Karpas-422 (cell line): ENCODE data around the gene FOXF1. TPM values are rescaled to one million over a fixed set of nuclear protein-coding genes. Genes with fewer than 3 reads are reported as not detected.

ENCODE experiments used
- DNase-seq: peaks from one replicate; pipeline ENCODE4 v3.0.0-alpha.2; 2015
- H2AFZ ChIP-seq: fragments of 200-600 bp; sonication (generic); 2 replicates; pipeline ENCODE4 v1.6.1; 2014; ENCODE audit warnings: antibody characterized with exemption, low read length, mixed read lengths
- H3K27ac ChIP-seq: fragments of 200-600 bp; sonication (generic); 2 replicates; pipeline ENCODE4 v1.5.1; 2014; ENCODE audit warnings: mild to moderate bottlenecking, low read length, moderate library complexity
- H3K27me3 ChIP-seq: fragments of 200-600 bp; sonication (generic); 2 replicates; pipeline ENCODE4 v1.6.1; 2014; ENCODE audit warnings: low read length, mixed read lengths
- H3K36me3 ChIP-seq: fragments of 200-600 bp; sonication (generic); 2 replicates; pipeline ENCODE4 v1.6.1; 2014; ENCODE audit warnings: low read length, mixed read lengths; ENCODE audit not compliant: insufficient read depth
- H3K4me1 ChIP-seq: fragments of 200-600 bp; sonication (generic); 2 replicates; pipeline ENCODE4 v1.6.1; 2014; ENCODE audit warnings: mild to moderate bottlenecking, low read length, mixed read lengths
- H3K4me2 ChIP-seq: fragments of 200-600 bp; sonication (generic); 2 replicates; pipeline ENCODE4 v1.6.1; 2014; ENCODE audit warnings: low read length, low read depth, mild to moderate bottlenecking; ENCODE audit not compliant: poor library complexity, severe bottlenecking
- H3K4me3 ChIP-seq: fragments of 200-600 bp; sonication (generic); 2 replicates; pipeline ENCODE4 v1.5.1; 2014; ENCODE audit warnings: mild to moderate bottlenecking, antibody characterized with exemption, low read length, mixed read lengths
- H3K79me2 ChIP-seq: fragments of 200-600 bp; sonication (generic); 2 replicates; pipeline ENCODE4 v1.6.1; 2014; ENCODE audit warnings: mild to moderate bottlenecking, low read length, mixed read lengths
- H3K9ac ChIP-seq: fragments of 200-600 bp; sonication (generic); 2 replicates; pipeline ENCODE4 v1.6.0; 2014; ENCODE audit warnings: low read length
- H3K9me2 ChIP-seq: fragments of 200-600 bp; sonication (generic), shearing (Covaris generic); replicated peaks from 2 replicates; pipeline ENCODE4 v1.6.0; 2014; ENCODE audit warnings: mild to moderate bottlenecking, low read length, moderate library complexity; ENCODE audit not compliant: insufficient read depth
- H3K9me3 ChIP-seq: fragments of 300-700, 200-600 bp; sonication (generic); 2 replicates; pipeline ENCODE4 v1.6.1; 2014; ENCODE audit warnings: low read length, mixed read lengths
- H4K20me1 ChIP-seq: fragments of 200-600 bp; sonication (generic); 2 replicates; pipeline ENCODE4 v1.6.1; 2014; ENCODE audit warnings: mild to moderate bottlenecking, antibody characterized with exemption, low read length, low read depth; ENCODE audit not compliant: insufficient read depth
- total RNA-seq: library from RNA; depleted of rRNA; stranded (reverse); fragments of >200 nt; shearing (Covaris generic); gene quantifications from 2 replicates; pipeline ENCODE4 v1.2.3, GENCODE V29; 2014; ENCODE audit warnings: low replicate concordance

FOXF1 gene
- total RNA-seq, 1 experiment from 2014 or later = not detected

DNA sequence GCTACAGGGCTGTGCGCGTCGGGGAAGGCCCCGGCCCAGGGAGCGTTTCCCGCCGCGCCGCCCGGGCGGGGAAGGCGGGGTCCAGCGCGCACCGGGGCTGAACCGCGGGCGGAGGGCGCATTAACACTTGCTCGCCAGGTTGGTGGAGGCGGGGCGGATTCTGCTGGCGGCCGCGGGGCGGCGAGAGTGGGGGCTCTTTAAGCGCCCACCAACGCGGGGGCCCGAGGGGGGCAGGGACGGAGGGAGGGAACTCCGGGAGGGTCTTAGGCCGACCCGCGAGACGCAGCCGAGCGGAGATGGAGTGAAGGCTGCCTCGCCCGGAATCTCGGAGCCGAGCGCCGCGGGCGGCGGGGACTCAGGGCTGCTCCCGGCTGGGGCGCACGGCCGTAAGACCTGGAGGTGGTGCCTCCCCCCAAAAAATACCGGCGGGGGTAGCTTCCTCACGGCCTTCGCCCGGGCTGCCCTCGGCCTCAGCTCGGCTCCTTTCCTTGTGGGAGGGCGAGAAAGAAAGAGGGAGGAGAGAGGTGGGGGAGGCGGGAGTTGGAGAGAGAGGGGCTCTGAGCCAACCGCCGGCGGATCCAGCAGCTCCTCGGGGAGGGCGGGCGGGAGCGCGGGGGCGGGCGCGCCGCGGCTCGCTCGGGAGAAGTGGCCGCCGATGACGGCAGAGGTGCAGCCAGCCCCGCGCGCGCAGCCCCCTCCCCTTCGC is 415 bp upstream of the FOXF1 start:
- no peak overlapping the region for H3K4me2 ChIP-seq

GRCh38 chr16:86511317-86512161 is 1.2 kb downstream of the FOXF1 start:
- Histone ChIP-seq H2AFZ (no peak overlapping the region), H3K4me3 (no peak overlapping the region), H3K27ac (no peak overlapping the region), H3K9ac (no peak overlapping the region), H3K36me3 (no peaks in the 10 kb centered on the region), H4K20me1 (no peaks in the 10 kb centered on the region), H3K79me2 (no peaks in the 10 kb centered on the region), H3K4me1 (no peaks in the 10 kb centered on the region), H3K27me3 (no peaks in the 10 kb centered on the region), H3K4me2 (no peak overlapping the region), H3K9me3 (no peaks in the 10 kb centered on the region), H3K9me2 (no peaks in the 10 kb centered on the region)
- DNase-seq = no peak

More for the DNA sequence above, 415 bp upstream of the FOXF1 start:
- DNase-seq = no peak
- Histone ChIP-seq H3K9ac (no peak overlapping the region), H3K4me1 (no peaks in the 10 kb centered on the region), H3K9me2 (no peaks in the 10 kb centered on the region), H3K27me3 (no peaks in the 10 kb centered on the region), H4K20me1 (no peaks in the 10 kb centered on the region), H2AFZ (no peak overlapping the region), H3K36me3 (no peaks in the 10 kb centered on the region), H3K9me3 (no peaks in the 10 kb centered on the region), H3K79me2 (no peaks in the 10 kb centered on the region), H3K4me3 (no peak overlapping the region), H3K27ac (no peak overlapping the region)

DNA sequence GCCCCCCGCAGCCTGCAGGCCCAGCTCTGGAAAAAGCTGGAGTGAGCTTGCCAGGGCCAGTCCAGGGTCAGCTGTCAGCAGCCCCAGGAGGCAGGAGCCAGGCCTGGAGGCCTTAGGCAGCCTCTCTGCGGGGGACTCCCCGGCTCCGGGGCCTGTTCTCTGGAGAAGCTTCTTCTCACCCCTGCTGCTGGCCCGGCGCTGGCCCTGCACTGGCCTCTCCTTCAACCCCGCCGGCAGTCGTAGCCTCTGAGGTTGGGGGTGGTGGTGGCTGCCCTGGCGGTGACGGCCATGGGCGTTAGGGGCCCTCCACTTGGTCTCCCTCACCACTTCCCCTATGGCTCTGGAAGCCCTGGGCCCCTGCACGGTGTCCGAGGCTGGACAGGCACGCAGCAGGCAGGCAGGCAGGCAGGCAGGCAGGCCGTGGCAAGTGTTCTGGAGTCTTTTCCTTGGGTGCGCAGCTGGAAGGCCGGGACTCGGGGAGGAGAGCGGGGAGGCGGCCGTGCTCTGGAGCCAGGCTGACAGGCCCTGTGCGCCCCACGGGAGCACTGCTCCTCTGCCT is 2.1 kb downstream of the FOXF1 start:
- Histone ChIP-seq H3K9me3 (no peaks in the 10 kb centered on the region), H3K4me1 (no peaks in the 10 kb centered on the region), H4K20me1 (no peaks in the 10 kb centered on the region), H3K9ac (no peak overlapping the region), H3K36me3 (no peaks in the 10 kb centered on the region), H2AFZ (no peak overlapping the region), H3K27me3 (no peaks in the 10 kb centered on the region), H3K4me3 (no peak overlapping the region), H3K9me2 (no peaks in the 10 kb centered on the region), H3K27ac (no peak overlapping the region), H3K79me2 (no peaks in the 10 kb centered on the region), H3K4me2 (no peak overlapping the region)
- no peak for DNase-seq

GRCh38 chr16:86512860-86513470 is 2.6 kb downstream of the FOXF1 start:
- Histone ChIP-seq H3K36me3 (no peaks in the 10 kb centered on the region), H4K20me1 (no peaks in the 10 kb centered on the region), H3K4me3 (no peak overlapping the region), H3K9me2 (no peaks in the 10 kb centered on the region), H3K27ac (no peak overlapping the region), H3K4me2 (no peak overlapping the region), H3K9me3 (no peaks in the 10 kb centered on the region), H2AFZ (no peak overlapping the region), H3K4me1 (no peaks in the 10 kb centered on the region), H3K9ac (no peak overlapping the region), H3K79me2 (no peaks in the 10 kb centered on the region), H3K27me3 (no peaks in the 10 kb centered on the region)
- no peak for DNase-seq

- no peaks in the 10 kb centered on the region for H4K20me1 ChIP-seq
- no peak overlapping the region for H3K4me3 ChIP-seq
- no peaks in the 10 kb centered on the region for H3K79me2 ChIP-seq
- H3K9ac ChIP-seq = no peak overlapping the region
- no peak overlapping the region for H3K4me2 ChIP-seq
- H3K36me3 ChIP-seq = no peaks in the 10 kb centered on the region
- H3K9me3 ChIP-seq = no peaks in the 10 kb centered on the region
- no peak overlapping the region for H2AFZ ChIP-seq
- DNase-seq = no peak
- H3K27me3 ChIP-seq = no peaks in the 10 kb centered on the region
- H3K9me2 ChIP-seq = no peaks in the 10 kb centered on the region
- no peaks in the 10 kb centered on the region for H3K4me1 ChIP-seq
- no peak overlapping the region for H3K27ac ChIP-seq
These were observed 3.3 kb downstream of the FOXF1 start for GRCh38 chr16:86513471-86514277.

DNA sequence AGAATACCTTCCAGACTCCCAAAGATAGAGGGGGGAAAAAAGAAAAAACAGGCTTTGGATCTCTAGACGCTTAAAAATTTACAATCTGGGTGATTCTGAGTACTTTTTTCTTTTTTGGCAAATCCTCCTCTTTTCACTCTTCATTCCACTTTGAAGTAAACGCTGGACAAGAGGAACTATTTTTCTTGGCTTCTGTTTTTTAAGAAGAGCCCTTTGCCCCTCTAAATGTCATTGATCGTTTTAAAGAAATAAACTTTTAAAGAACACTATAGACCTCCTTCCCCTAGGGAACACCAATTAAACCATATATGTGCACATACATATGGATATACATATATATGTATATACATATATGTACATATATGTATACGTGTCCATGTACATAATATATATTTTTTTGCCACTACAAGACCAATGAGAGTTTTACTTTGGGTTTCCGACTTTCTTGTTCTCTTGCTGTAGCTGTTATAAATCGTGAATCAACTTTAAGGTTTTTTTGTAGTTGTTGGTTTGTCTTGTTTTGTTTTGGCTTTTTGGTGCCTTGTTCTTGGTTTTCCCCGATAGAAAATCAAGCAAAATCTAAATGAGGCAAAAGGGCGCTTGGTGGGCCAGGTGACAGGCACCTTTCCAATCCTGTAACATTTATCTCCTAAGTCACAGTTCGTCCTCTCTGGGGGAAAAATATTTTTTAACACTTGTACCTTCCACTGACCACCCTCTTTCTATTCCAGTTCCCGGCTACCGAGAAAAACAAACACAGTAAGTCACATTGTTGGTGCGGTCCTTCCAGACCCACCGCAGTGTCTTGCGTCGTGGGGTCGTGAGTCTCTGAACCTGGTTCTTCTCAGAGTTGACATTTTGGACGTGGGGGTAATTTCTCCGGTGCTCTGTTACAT is 4.4 kb downstream of the FOXF1 start:
- no peak overlapping the region for H3K4me3 ChIP-seq
- H3K9ac ChIP-seq = no peak overlapping the region
- no peaks in the 10 kb centered on the region for H3K9me3 ChIP-seq
- no peak overlapping the region for H3K4me2 ChIP-seq
- no peaks in the 10 kb centered on the region for H3K36me3 ChIP-seq
- H3K9me2 ChIP-seq = no peaks in the 10 kb centered on the region
- H2AFZ ChIP-seq = no peak overlapping the region
- H3K79me2 ChIP-seq = no peaks in the 10 kb centered on the region
- DNase-seq = no peak
- no peaks in the 10 kb centered on the region for H3K4me1 ChIP-seq
- no peaks in the 10 kb centered on the region for H4K20me1 ChIP-seq
- no peaks in the 10 kb centered on the region for H3K27me3 ChIP-seq
- H3K27ac ChIP-seq = no peak overlapping the region

- Histone ChIP-seq H3K4me1 (no peaks in the 10 kb centered on the region), H3K27ac (no peak overlapping the region), H3K36me3 (no peaks in the 10 kb centered on the region), H3K9me2 (no peaks in the 10 kb centered on the region), H3K27me3 (no peaks in the 10 kb centered on the region), H3K9ac (no peak overlapping the region), H3K79me2 (no peaks in the 10 kb centered on the region), H3K4me2 (no peak overlapping the region), H3K9me3 (no peaks in the 10 kb centered on the region), H4K20me1 (no peaks in the 10 kb centered on the region), H3K4me3 (no peak overlapping the region), H2AFZ (no peak overlapping the region)
- no peak for DNase-seq
These were observed 5.1 kb downstream of the FOXF1 start for GRCh38 chr16:86515413-86515776.
